Stimulated activated CD4-positive, alpha-beta T cell treated with anti-CD3 and anti-CD28 coated beads, Interleukin-2, amount 100 ng/mL, for 4 hours (primary cell): ENCODE measurements around the gene CEP95.
"Not testable (repeated sequence)": the region's sequence is repeated elsewhere in the genome, so short reads cannot be mapped to it uniquely, and the experiment has no call there.

Experiments used
- DNase-seq: peaks from one replicate; pipeline ENCODE4 v3.0.0-alpha.2; 2020; ENCODE audit warnings: low read depth

Gene CEP95

GRCh38 chr17:64572682-64573154, 65.9 kb downstream of the CEP95 start:
- DNase-seq, result no peak

DNA sequence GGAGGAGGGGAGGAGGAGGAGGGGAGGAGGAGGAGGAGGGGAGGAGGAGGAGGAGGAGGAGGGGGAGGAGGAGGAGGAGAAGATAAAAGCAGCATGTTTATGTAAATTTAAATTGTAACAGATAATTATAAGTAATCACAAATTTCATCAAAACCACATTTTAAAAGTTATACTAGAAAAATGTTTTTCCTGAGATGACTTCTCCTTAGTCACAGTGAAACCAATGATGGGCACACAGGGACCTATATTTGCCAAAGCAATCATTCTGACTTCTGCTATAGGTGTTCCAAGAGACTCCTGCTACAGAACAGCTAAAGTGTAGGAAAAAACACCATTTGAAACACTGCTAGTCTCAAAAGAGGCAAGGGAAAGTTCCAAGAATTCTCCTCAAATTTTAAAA, 66.4 kb downstream of the CEP95 start:
- DNase-seq, result no peak

DNA sequence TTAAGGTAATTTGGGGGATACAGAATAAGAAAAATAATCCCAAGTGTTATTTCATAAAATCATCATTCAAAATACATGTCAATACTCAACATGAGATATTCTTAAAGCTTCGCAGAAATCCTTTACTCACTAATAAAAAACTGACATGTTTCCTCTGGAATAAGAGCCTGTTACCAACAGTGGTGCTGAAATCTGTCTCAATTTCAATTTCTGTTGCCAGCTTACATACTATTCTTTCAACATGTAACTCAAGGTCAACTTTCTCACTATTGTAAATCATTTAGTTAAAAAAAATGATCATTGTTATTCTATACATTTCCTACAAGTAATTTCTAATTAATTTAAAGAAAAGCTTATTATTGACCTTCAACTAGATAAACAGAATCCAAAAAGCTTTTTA, 67.9 kb downstream of the CEP95 start:
- DNase-seq, result no peak

DNA sequence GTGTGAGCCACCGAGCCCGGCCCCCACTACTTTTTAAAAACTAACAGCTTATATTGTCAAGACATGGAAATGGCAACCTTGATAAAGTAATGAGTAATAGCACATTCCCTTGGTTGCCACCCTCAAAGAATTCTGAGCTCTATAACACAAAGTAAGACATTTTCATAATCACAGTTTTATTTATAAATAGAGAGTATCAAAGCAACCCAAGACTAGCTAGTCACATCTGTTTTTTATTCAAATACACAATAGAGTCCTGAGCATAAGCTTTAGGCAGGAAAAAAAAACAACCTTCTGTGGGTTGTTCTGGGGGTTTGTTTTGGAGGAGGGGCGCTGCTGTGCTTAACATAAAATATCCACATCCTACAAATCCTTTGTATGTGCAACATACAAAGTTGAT, 68.7 kb downstream of the CEP95 start:
- no peak for DNase-seq

DNA sequence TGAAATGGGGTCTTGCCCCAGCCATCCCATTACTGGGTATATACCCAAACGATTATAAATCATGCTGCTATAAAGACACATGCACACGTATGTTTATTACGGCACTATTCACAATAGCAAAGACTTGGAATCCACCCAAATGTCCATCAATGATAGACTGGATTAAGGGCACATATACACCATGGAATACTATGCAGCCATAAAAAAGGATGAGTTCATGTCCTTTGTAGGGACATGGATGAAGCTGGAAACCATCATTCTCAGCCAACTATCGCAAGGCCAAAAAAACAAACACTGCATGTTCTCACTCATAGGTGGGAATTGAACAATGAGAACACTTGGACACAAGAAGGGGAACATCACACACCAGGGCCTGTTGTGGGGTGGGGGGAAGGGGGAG, 70.2 kb downstream of the CEP95 start:
- DNase-seq, result not testable (repeated sequence)

DNA sequence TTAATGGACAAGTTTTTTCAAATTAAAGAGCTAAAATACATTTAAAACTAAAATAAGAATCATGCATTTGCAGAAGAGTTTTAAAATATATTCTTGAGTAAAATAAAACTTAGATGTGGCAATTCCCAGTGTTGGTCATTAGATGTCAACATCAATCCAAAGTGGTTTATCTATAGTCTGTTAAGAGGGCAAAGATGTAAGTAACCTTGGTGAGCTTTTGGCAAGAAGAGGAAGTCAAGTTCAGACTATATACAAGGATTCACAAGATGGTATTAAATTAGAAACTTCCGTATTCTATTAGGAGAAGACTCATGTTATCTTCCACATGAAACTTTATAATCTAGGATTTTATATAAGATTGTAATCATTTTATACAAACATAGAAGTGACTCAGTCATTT, 73.1 kb downstream of the CEP95 start:
- DNase-seq, result no peak

DNA sequence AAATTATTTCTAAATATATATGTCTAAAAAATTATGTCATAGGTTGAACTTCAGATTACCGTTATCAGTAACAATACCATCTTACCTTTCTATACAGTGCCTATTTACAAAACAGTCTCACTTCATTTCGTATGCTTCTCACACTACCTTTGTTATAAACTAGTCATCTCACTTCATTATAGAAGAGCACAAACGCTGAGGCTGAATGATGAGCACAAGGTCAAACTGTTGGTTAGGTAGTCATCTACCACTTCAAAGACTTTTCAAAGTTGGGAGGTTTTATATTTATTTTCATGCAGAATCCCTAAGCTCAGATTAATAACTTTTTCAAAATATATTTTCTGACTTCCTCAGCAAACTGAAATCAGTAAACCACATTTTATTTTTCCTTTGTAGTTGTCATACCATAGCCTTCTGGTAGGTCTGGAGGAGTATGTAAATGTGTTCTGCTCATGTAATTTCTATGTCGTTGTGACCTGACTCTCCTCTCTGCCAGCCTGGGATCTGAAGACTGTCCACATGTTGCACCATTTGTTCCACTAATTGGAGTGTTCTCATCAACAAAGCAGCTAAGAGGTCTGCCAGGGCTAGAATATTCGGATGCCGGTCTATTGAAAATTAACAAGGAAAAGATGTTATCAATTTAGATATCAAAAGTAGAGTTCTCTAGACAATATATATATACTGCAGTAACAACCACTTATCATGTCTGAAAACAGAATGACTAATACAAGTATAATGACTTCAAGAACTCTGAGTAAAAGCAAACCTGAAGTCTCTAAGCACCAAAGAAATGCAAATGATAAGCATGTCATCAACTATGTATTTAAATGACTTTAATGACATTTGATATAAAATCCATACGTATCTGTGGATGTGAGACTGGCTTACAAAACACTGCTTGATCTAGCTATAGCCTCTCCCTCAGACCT, 73.9 kb downstream of the CEP95 start:
- DNase-seq, result no peak

DNA sequence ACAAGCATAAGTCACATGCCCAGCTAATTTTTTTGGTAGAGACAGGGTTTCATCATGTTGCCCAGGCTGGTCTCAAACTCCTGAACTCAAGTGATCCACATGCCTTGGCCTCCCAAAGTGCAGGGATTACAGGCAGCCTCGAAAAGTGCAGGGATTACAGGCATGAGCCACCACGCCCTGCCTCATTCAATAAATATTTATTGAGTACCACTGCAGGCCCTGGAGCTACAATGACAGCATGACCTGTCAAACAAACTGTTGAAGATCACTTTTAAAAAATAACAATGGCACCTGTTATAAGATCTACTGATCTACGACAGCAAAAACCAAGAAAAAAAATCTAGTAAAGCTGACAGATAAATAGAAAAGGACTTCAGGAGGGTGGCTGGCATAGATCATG, 76.3 kb downstream of the CEP95 start:
- DNase-seq, result no peak

- no peak for DNase-seq
These were observed 78.4 kb downstream of the CEP95 start for GRCh38 chr17:64585146-64585545.
